Vagina (tissue), 2 donors: ENCODE results near the gene ACSL6.

Source experiments
- CTCF ChIP-seq, 3 experiments: fragments of 450-650 bp in 2 of 3; fragments of 200-600 bp in 1 of 3; sonication (generic) in 1 of 3; IDR thresholded peaks; one replicate each; pipeline ENCODE4 v1.5.1; 2017 to 2019; ENCODE audit warnings: antibody characterized with exemption in 3 of 3, mild to moderate bottlenecking in 2 of 3, moderate library complexity in 2 of 3
- POLR2A ChIP-seq, 2 donors: fragments of 450-650 bp; IDR thresholded peaks; one replicate each; pipeline ENCODE4 v1.6.1; 2017; ENCODE audit warnings: antibody characterized with exemption in 2 of 2, mild to moderate bottlenecking in 2 of 2, moderate library complexity in 2 of 2

DNA sequence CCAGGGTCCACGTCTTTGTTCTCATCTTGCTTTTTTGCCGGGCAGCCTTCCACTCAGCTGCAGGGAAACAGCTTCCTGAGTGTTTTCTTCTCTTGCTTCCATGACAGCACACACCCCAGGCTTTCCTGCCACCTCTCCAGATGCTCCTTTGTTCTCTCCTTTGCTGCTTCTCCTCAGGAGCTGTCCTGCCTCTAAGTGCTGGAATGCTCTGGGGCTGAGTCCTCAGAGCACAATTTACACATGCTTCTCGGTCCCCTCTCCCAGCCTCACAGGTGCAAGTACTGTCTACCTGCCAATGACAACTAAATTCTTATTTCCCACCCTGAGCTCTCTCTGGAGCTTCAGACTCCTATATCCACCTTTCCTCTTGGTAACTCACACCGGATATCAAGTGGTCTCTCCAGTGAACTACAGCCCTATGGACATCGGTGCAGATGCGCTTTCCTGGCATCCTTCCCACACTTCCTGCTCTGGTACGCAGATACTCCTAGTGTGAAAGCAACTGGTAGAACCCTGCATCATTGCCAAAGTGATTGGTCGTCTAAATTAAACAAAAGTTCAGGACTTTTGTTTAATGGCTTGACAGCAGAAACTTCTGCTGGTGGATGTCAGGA, 13.4 kb upstream of the ACSL6 start:
- TF ChIP-seq POLR2A (IDR thresholded peaks at IDR 0.05) (no peak), CTCF (IDR thresholded peaks at IDR 0.05) (no peak)
